Fibroblast of the aortic adventitia (primary cell): ENCODE data around the gene AGBL4. TPM values are rescaled to one million over a fixed set of nuclear protein-coding genes. Genes with fewer than 3 reads are reported as not detected.

Experiments
- DNase-seq: peaks from one replicate; pipeline ENCODE4 v3.0.0-alpha.2; 2010; ENCODE audit warnings: low read depth
- H3K4me3 ChIP-seq: 2 replicates; pipeline ENCODE4 v1.5.1; 2011; ENCODE audit warnings: low read depth, mild to moderate bottlenecking, control low read depth, low read length, moderate library complexity
- total RNA-seq: library from RNA; depleted of rRNA; stranded (reverse); fragments of >200 nt; gene quantifications from 2 replicates; pipeline ENCODE4 v1.2.3, GENCODE V29; 2012; ENCODE audit warnings: low replicate concordance
- TF ChIP-seq, protein P1 (sequence below): IDR thresholded peaks from 2 replicates; pipeline ENCODE4 v1.5.1; 2011; ENCODE audit warnings: mild to moderate bottlenecking, low read length, control low read depth, inconsistent platforms; ENCODE audit not compliant: insufficient read depth

Gene AGBL4
- total RNA-seq, 1 donor: not detected

DNA sequence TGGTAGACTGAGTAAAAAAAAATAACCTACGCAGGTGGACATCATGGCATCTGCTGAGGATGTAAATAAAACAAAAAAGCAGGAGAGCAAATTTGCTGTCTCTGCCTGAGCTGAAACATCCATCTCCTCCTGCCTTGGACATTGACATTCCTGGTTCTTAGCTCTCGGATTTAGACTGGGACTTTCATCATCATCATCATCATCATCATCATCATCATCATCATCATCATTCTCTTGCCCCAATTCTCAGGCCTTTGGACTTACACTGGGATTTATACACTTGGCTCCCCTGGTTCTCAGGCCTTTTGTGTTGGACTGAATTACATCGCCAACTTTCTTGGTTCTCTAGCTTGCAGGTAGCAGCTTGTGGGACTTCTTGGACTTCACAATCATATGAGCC, 938.7 kb downstream of the AGBL4 start:
- no peak for DNase-seq
- TF ChIP-seq, protein P1, sequence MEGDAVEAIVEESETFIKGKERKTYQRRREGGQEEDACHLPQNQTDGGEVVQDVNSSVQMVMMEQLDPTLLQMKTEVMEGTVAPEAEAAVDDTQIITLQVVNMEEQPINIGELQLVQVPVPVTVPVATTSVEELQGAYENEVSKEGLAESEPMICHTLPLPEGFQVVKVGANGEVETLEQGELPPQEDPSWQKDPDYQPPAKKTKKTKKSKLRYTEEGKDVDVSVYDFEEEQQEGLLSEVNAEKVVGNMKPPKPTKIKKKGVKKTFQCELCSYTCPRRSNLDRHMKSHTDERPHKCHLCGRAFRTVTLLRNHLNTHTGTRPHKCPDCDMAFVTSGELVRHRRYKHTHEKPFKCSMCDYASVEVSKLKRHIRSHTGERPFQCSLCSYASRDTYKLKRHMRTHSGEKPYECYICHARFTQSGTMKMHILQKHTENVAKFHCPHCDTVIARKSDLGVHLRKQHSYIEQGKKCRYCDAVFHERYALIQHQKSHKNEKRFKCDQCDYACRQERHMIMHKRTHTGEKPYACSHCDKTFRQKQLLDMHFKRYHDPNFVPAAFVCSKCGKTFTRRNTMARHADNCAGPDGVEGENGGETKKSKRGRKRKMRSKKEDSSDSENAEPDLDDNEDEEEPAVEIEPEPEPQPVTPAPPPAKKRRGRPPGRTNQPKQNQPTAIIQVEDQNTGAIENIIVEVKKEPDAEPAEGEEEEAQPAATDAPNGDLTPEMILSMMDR: no peak
- H3K4me3 ChIP-seq: no peak overlapping the region

DNA sequence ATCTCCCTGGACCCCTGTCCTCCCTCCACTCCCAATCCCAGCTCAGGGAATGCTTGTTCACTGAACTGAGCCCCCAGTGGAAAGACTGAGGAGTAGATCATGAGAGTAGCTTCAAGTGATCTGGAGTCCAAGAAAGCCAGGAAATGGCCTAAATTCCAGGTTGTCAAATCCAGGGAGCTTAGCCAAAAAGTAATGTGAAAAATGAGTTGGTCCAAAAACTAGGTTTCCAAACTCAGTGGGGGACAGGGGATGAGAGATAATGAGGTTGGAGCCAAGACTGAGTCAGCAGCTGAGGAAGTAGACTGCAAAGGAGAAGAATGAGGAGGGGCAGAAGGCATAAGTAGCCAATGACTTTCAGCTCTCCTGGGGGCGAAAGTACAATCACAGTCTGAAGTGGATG, 963.0 kb downstream of the AGBL4 start:
- DNase-seq: peak; percentile 56
- TF ChIP-seq, protein P1: no peak
- H3K4me3 ChIP-seq: no peak overlapping the region

DNA sequence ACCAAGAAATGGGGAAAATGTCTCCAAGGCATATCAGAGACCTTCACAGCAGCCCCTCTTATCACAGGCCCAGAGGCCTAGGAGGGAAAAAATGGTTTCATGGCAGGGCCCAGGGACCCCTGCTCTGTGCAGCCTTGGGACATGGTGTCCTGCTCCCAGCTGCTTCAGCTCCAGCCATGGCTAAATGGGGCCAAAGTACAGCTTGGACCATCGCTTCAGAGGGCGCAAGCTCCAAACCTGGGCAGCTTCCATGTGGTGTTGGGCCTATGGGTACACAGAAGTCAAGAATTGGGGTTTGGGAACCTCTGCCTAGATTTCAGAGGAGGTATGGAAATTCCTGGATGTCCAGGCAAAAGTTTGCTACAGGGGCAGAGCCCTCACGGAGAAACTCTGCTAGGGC, 964.7 kb downstream of the AGBL4 start:
- H3K4me3 ChIP-seq: no peak overlapping the region
- no peak for DNase-seq
- TF ChIP-seq, protein P1: no peak

DNA sequence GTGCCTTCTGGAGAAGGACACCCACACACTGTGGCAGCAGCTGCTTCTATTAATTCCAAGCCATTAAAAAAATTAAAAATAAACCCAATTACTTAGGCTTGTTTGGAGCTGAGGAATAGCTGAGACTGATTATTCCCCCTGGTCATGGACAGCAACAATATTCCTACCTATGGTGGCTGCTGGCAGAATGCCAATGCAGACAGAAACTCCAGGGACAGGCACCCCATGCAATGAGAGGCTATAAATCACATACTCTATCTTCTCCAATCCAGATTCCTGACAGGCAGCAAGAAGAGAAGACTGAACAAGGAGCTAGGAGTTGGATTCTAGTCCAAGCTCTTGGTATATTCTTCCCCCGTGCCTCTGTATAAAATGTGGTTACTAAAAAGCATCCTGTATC, 971.7 kb downstream of the AGBL4 start:
- TF ChIP-seq, protein P1: no peak
- no peak for DNase-seq
- H3K4me3 ChIP-seq: no peak overlapping the region

DNA sequence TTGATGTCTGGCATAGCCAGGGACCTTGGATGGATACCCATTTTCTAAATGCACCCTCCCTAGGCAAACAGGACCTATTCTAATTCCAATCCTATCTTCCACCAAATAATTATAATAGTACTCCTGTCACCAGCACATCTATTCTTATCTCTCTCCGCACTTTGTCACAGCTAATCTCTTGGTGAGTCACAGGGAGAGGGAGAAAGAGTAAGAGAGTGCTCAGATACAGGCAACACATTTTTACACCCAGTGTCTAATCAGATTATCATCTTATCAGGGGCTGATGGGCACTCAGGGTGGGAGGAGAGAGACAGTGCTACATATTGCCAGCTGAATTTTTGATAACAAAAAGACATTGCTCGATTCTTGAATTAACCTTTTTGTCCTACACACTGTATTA, 972.1 kb downstream of the AGBL4 start:
- DNase-seq: no peak
- TF ChIP-seq, protein P1: no peak
- H3K4me3 ChIP-seq: no peak overlapping the region

DNA sequence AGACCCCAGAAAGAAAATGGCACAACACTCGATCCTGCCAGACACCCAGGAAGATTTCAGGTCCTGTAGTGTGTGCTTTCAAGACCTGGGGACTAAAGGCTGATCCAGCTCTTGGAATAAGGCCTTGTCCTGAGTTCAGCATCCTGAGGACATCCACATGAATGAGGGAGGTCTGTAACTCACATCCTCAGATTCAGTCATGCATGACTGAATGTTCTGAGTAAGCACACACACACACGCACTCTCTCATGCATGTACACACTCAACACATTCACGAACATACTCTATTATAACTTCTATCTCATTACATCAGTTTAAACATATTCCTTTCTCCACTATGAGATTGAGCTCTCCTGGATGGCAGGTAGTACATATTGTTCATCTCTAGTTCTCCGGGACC, 973.7 kb downstream of the AGBL4 start:
- TF ChIP-seq, protein P1: no peak

DNA sequence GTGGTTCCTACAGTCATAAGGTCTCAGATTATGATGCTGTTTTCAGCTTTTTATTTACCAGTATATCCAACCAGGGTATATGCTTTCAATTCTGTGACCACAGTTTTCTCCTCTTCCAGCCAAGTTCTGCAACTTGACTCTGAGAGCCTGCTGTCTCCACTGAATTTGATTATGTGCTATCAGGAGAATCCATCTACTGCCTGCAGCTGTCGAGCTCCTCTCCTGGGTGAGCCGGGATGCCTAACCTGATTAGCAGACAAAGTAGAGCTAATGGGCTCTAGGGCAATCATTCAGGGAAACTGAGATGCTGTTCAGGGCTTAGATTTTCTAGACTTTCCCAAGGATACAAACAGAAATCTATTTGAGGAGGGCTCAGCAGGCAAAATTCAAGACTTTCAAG, 975.6 kb downstream of the AGBL4 start:
- H3K4me3 ChIP-seq: no peak overlapping the region
- DNase-seq: no peak
- TF ChIP-seq, protein P1: no peak

More for the DNA sequence above, 973.7 kb downstream of the AGBL4 start:
- H3K4me3 ChIP-seq: no peak overlapping the region
- no peak for DNase-seq
